ENCODE results near the gene SNRPA. TPM values are rescaled to one million over a fixed set of nuclear protein-coding genes. Genes with fewer than 3 reads are reported as not detected.

The SNRPA gene
- total and polyA plus RNA-seq, 2 of the 4 experiments (the other 2 are of a cell fraction): 30.3 to 81.3 TPM

- TF ChIP-seq MAFK (IDR thresholded peaks at IDR 0.05; ENCODE audit: low read depth, low read length) (no peak), RCOR1 (IDR thresholded peaks at IDR 0.05; ENCODE audit: insufficient replicate concordance, low read length) (no peak), NFE2L2 (IDR thresholded peaks at IDR 0.05; ENCODE audit: low read depth, low read length) (no peak), BHLHE40 (IDR thresholded peaks at IDR 0.05; ENCODE audit: low read depth, low read length) (no peak), RAD21 (IDR thresholded peaks at IDR 0.05; ENCODE audit: low read length) (no peak), CEBPB (IDR thresholded peaks at IDR 0.05; ENCODE audit: low read depth, low read length) (no peak), USF2 (IDR thresholded peaks at IDR 0.05; ENCODE audit: low read depth, low read length) (no peak)
- H2BK15ac ChIP-seq (ENCODE audit: low read depth, low read length): no peak overlapping the region
- no peak overlapping the region for H3K27ac ChIP-seq (ENCODE audit: insufficient read depth, low read length)
- dilution Hi-C loops (cut with HindIII; ENCODE audit: low sequenced_read_pairs, unreplicated experiment): no loop called here
- intact Hi-C loops (cut with micrococcal nuclease): no loop called here
- peaks cover 7% of the 10 kb centered on the region; the same call in 1 of the 2 replicates for H3K9me1 ChIP-seq (ENCODE audit: insufficient read depth, low read length)
- ChIA-PET POLR2A (ENCODE audit: unreplicated experiment) (no interaction called here), CTCF (no interaction called here)
- no TSS peak for BruUV-seq (replicated peaks)
- no peak overlapping the region for H2BK120ac ChIP-seq (ENCODE audit: low read depth, low read length)
- no peaks in the 10 kb centered on the region for H3K27me3 ChIP-seq (ENCODE audit: control insufficient read depth, insufficient read depth, low read length)
- no peak for DNase-seq
- no peak overlapping the region for H3K14ac ChIP-seq (replicated peaks; ENCODE audit: low read depth, low read length)
- no peak overlapping the region for H3K56ac ChIP-seq (ENCODE audit: extremely low read depth, insufficient read depth, low read length)
- no peak overlapping the region for H3K4me3 ChIP-seq (ENCODE audit: insufficient read depth, low read depth, low read length)
- H4K91ac ChIP-seq (ENCODE audit: insufficient read depth, low read depth, low read length): no peak overlapping the region
- no peak overlapping the region for H4K8ac ChIP-seq (ENCODE audit: low read depth in 2 of 2, low read length in 2 of 2)
- no peaks in the 10 kb centered on the region for H3K9me3 ChIP-seq (ENCODE audit: control insufficient read depth, insufficient read depth, low read length)
- no peak overlapping the region for H3K9ac ChIP-seq (ENCODE audit: low read depth, low read length)
- H3K4me1 ChIP-seq (ENCODE audit: control insufficient read depth, insufficient read depth, low read length): peaks cover 10% of the 10 kb centered on the region
- H3K4ac ChIP-seq (ENCODE audit: low read depth, low read length): no peak overlapping the region
- WGBS, 2 experiments (ENCODE audit: extremely low coverage in 2 of 2, insufficient read length in 1 of 2): 91% methylated on average over 13 of the region's 17 CpGs; no CpG with 5 or more reads in 1 of the 2 experiments
- no peak overlapping the region for H3K23ac ChIP-seq (ENCODE audit: low read depth, low read length)
- H4K5ac ChIP-seq (ENCODE audit: low read depth, low read length): no peak overlapping the region
- H3K36me3 ChIP-seq (ENCODE audit: control insufficient read depth, insufficient read depth, low read length): peaks cover 13% of the 10 kb centered on the region
- H4K20me1 ChIP-seq (ENCODE audit: insufficient read depth, low read length): no peaks in the 10 kb centered on the region
- H3K4me2 ChIP-seq (ENCODE audit: low read depth, low read length): no peak overlapping the region
- H2BK20ac ChIP-seq (ENCODE audit: low read depth, low read length): no peak overlapping the region
- H2BK5ac ChIP-seq (ENCODE audit: low read depth, low read length, poor library complexity, severe bottlenecking): no peak overlapping the region
- in situ Hi-C loops (cut with MboI; ENCODE audit: low sequenced_read_pairs): no loop called here
- peak overlapping the region; percentile 55 for H2AK9ac ChIP-seq (replicated peaks; ENCODE audit: low read depth, low read length, poor library complexity)
- H2AFZ ChIP-seq (replicated peaks; ENCODE audit: low read length, poor library complexity): no peak overlapping the region
- no peak for ATAC-seq (ENCODE audit: low read depth)
- H3K79me1 ChIP-seq (ENCODE audit: low read depth in 1 of 2, low read length in 2 of 2): peaks cover 0 to 4% of the 10 kb centered on the region in 2 experiments; a peak in 1 of 4 replicates
- H3K18ac ChIP-seq (ENCODE audit: low read depth, low read length): no peak overlapping the region
- no peak overlapping the region for H2AK5ac ChIP-seq (ENCODE audit: low read depth, low read length)
Measured at GRCh38 chr19:40742477-40742876, 8.5 kb upstream of the SNRPA start.
